Adipocyte (in vitro differentiated cells): ENCODE results near the gene ARIH2.

Experiments
- DNase-seq: peaks from one replicate; pipeline ENCODE4 v3.0.0-alpha.2; 2015; ENCODE audit warnings: low read depth
- H3K27me3 ChIP-seq: replicated peaks from 2 replicates; pipeline ENCODE4 v1.7.0; 2013; ENCODE audit warnings: mild to moderate bottlenecking, low read length, moderate library complexity; ENCODE audit not compliant: control insufficient read depth, insufficient read depth
- H3K36me3 ChIP-seq: 2 replicates; pipeline ENCODE4 v1.7.0; 2013; ENCODE audit warnings: low read length, mild to moderate bottlenecking, moderate library complexity; ENCODE audit not compliant: control insufficient read depth, insufficient read depth, severe bottlenecking
- H3K4me1 ChIP-seq: 2 replicates; pipeline ENCODE4 v1.7.0; 2013; ENCODE audit warnings: mild to moderate bottlenecking, low read length, moderate library complexity; ENCODE audit not compliant: control insufficient read depth, insufficient read depth
- H3K4me3 ChIP-seq: 2 replicates; pipeline ENCODE4 v1.7.0; 2013; ENCODE audit warnings: mild to moderate bottlenecking, low read length, moderate library complexity
- H3K9ac ChIP-seq: 2 replicates; pipeline ENCODE4 v1.7.0; 2013; ENCODE audit warnings: mild to moderate bottlenecking, low read length, moderate library complexity
- H3K9me3 ChIP-seq: 2 replicates; pipeline ENCODE4 v1.7.0; 2013; ENCODE audit warnings: mild to moderate bottlenecking, low read length, moderate library complexity; ENCODE audit not compliant: control insufficient read depth

ARIH2 gene

DNA sequence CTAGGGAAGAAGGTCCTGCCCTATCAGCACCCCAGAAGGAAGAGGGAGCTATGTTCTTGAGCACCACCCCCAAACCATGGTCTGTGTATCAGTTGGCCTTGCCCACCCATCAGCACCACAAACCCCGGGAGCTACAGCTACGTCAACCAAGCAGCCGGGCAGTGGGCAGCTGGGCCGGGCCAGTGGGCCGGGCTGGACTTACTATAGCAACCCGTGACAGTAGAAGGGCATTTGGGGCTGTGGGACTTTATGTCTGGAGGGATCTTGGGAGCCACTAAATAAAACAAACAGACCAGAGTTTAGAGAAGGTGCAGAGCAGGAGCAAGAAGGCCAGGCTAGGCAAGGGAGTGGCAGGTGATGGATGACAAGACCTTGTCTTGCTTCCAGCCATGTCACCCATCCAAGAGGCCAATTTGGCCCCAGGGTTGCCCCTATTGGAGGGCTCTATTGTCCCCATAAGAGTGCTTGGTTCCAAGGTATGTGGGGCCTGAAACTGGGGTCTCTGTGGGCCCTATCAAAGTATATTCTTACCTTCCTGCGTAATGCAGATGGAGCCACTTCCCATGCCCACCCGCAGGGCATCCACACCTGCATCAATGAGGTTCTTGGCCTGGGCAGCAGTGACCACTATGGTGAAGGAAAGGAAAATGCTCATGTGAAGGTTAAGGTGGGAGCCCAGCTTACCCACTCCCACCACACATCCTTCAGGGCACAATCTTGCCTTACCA, 107.3 kb downstream of the ARIH2 start:
- Histone ChIP-seq H3K36me3 (peaks cover 52% of the 10 kb centered on the region), H3K4me3 (no peak overlapping the region), H3K4me1 (peaks cover 39% of the 10 kb centered on the region), H3K9ac (peak overlapping the region; percentile 3), H3K27me3 (no peaks in the 10 kb centered on the region), H3K9me3 (no peaks in the 10 kb centered on the region)
- DNase-seq = no peak

DNA sequence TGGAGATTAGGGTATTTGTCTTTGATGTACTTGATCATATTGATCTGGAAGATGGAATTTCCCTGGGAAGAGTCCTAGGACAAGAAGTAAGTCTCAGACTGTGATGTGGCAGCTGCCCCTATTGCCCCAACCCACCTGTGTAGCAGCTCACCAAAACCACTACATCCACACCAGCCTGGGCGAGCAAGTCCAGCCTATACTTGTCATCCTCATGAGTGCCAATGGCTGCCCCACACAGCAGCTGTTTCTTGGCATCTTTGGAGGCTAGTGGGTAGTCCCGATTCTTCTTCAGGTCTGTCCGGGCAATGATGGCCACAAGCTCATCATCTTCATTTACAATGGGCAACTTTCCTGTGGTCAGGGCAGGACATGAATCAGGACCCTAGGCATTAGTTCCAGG, 107.9 kb downstream of the ARIH2 start:
- no peak for DNase-seq
- no peaks in the 10 kb centered on the region for H3K9me3 ChIP-seq
- H3K36me3 ChIP-seq = peaks cover 57% of the 10 kb centered on the region
- H3K4me3 ChIP-seq = no peak overlapping the region
- no peaks in the 10 kb centered on the region for H3K27me3 ChIP-seq
- no peak overlapping the region for H3K9ac ChIP-seq
- peaks cover 39% of the 10 kb centered on the region for H3K4me1 ChIP-seq

DNA sequence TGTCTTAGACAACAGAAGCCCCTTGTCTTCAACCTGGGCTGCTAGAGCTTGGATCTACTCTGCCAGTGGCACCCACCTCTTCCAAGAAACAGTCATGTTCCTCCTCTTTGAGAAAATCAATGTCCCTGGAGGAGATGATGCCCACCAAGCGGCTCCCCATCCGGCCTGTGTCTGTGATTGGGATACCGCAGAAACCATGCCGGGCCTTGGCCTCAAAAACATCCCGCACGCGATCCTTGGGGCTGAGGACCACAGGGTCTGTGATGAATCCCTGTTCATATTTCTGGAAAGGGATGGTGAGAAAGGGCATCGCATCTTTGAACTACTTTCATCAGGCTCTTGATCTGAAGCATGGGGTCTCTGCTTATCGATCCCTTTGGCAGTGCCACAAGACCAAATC, 109.0 kb downstream of the ARIH2 start:
- H3K9ac ChIP-seq = peak overlapping the region; percentile 93
- no peak for DNase-seq
- H3K9me3 ChIP-seq = no peaks in the 10 kb centered on the region
- peaks cover 68% of the 10 kb centered on the region for H3K36me3 ChIP-seq
- H3K4me1 ChIP-seq = peaks cover 41% of the 10 kb centered on the region
- no peaks in the 10 kb centered on the region for H3K27me3 ChIP-seq
- H3K4me3 ChIP-seq = peak overlapping the region; percentile 90

DNA sequence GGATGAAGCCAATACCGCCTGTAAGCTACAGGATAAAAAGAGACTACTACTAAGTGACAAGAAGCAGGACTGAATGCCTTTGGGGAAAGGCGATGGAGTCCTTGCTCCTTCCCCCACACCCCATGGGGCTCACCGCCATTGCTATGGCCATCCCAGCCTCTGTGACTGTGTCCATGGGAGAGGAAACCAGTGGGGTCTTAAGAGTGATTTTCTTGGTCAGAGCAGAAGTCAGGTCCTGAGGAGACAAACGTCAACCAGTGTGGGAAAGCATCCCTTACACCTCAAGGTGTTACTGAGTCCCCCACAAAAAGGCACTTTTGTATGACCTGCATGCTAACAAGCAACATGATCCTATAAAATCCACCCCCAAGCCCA, 109.6 kb downstream of the ARIH2 start:
- Histone ChIP-seq H3K9ac (peak overlapping the region; percentile 93), H3K4me3 (peak overlapping the region; percentile 90)
- DNase-seq = no peak

DNA sequence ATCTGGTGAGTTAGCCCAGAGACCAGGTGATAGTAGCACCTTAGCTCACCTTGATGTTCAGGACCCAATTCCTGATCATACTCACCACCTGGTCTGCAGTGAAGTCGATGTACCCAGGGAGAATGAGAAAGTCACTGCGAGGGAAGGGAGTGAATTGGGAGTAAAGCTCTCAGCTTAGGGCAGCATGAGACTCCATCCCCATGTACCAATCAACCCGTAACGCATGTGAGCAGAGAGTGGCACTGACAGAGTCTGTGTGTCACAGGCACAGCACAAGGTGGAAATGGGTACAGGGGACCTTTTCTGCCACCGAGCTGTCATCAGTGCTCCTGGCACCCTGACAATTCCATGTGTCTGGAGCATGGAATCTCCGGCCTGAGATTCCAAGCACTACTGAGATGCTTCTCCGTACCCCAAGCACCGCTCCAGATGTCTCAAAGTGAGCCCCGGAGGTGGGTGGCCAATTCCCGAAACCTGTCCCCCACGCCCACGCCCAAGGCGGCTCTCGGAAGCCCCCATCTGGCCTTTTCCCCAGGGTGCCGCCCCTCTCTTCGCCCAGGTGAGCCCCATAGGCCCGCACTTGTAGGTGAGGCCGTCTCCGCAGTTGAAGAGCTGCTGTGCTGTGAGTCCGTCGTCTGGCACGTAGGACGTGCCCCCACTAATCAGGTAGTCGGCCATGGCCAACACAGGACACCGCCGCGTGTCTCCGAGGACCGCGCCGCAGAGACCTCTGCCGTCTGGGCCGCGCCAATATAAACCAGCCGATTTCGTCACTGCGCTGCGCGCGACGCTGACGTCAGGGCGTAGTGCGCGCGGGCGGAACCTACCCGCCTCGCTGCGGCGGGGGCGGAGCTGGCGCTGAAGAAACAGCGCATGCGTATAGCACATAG, 110.3 kb downstream of the ARIH2 start, which contains the start of gene IMPDH2:
Gene IMPDH2 (minus strand): TSS at position 726 of the 890 bp plus-strand sequence. CDS start 48 bp downstream, at position 678.
- H3K27me3 ChIP-seq = no peaks in the 10 kb centered on the region
- no peaks in the 10 kb centered on the region for H3K9me3 ChIP-seq
- peak within 1 kb of the TSS; percentile 93 for H3K9ac ChIP-seq
- H3K4me1 ChIP-seq = peaks cover 40% of the 10 kb centered on the region
- DNase-seq = peak; percentile 98
- peaks cover 74% of the 10 kb centered on the region for H3K36me3 ChIP-seq
- peak within 1 kb of the TSS; percentile 90 for H3K4me3 ChIP-seq

More for the DNA sequence above, 109.6 kb downstream of the ARIH2 start:
- Histone ChIP-seq H3K27me3 (no peaks in the 10 kb centered on the region), H3K9me3 (no peaks in the 10 kb centered on the region), H3K4me1 (peaks cover 41% of the 10 kb centered on the region), H3K36me3 (peaks cover 75% of the 10 kb centered on the region)

DNA sequence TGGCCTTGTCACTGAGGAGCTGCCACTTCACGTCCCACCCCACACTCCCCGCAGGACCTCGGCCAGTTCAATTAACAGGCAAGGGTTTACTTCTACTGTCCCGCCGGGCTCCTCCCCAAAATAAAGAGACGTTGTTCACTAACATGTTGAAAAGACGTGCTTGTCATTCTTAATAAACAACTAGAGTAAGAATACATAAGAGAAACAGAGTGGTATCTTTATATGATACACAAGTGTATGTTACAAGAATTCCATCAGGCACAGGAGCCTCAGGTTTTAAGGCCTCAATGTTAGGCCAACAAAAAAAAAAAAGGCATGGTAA, 110.9 kb downstream of the ARIH2 start:
- H3K4me1 ChIP-seq = peaks cover 40% of the 10 kb centered on the region
- H3K4me3 ChIP-seq = peak overlapping the region; percentile 90
- no peaks in the 10 kb centered on the region for H3K27me3 ChIP-seq
- H3K9me3 ChIP-seq = no peaks in the 10 kb centered on the region
- H3K36me3 ChIP-seq = peaks cover 74% of the 10 kb centered on the region
- peak overlapping the region; percentile 93 for H3K9ac ChIP-seq
- DNase-seq = no peak

DNA sequence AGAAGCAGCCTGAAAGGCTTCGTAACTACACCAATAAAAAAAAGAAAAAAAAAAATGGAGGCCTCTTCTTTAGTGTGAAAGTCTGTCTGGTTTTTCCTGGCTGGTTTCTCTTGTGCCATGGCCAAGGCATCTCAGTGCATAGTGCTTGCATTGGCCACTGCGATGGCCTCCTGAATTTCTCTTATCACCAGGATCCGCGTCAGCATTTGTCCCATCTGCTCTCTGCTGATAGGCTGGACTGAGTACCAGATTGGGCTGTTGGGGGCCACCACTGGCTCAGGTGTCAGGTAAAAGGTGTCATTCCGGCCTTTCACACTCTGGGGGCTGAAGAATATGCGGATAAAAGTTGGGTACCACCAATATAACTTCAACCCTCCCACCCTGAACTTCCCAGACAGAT, 111.7 kb downstream of the ARIH2 start:
- no peaks in the 10 kb centered on the region for H3K27me3 ChIP-seq
- H3K9me3 ChIP-seq = no peaks in the 10 kb centered on the region
- no peak overlapping the region for H3K4me3 ChIP-seq
- peaks cover 74% of the 10 kb centered on the region for H3K36me3 ChIP-seq
- peak overlapping the region; percentile 93 for H3K9ac ChIP-seq
- peaks cover 39% of the 10 kb centered on the region for H3K4me1 ChIP-seq
- DNase-seq = no peak

DNA sequence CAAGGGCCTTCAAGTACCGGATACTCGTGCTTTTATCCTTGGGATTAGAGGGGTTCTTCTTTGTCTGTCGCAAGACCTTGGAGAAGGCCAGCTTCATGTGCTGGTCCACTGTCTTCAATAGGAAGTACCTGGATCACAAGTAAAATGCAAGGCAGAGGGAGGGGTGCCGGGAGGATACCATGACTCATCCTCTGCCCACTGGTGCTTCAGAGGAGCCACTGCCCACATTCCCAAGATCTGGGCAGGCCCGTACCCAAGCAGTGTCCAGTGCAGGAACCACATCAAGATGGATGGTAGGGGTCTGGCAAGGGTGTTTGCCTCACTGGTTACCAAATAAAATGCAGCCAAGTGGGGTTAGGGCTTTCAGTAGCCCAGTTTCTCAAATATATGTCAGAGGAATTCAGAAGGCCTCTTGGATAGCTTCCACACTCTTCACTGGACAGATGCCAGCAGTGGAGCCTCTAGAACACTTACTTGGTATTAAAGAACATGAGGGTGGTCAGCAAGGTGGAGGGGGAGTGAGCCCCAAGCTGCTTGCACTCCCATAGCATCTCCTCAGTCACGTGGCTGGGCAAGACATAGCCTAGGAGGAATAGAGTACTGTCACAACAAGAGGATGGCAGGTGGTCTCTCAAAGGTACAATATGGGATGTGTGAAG, 114.1 kb downstream of the ARIH2 start:
- no peak overlapping the region for H3K9ac ChIP-seq
- no peaks in the 10 kb centered on the region for H3K9me3 ChIP-seq
- peaks cover 27% of the 10 kb centered on the region for H3K4me1 ChIP-seq
- no peaks in the 10 kb centered on the region for H3K27me3 ChIP-seq
- H3K4me3 ChIP-seq = no peak overlapping the region
- no peak for DNase-seq
- H3K36me3 ChIP-seq = peaks cover 71% of the 10 kb centered on the region

DNA sequence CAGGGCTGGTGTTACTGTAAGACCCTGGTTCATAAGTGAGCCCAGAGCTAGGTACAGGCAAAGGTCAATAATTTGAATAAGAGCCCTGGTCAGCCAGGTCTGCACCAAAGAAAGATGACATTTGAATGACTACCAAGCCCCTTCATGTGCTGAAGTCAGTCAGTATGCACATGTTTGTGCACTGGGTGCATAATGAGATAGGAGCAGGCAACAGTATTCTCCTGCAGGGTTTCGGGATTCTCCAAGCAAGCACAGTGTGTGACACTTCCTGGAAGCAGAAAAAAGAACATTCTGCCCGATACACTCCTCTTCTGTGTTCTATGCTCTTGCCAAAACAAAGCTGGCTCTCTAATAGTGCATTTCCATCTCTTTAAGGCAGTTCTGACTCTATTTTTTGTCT, 116.0 kb downstream of the ARIH2 start:
- H3K9ac ChIP-seq = no peak overlapping the region
- H3K9me3 ChIP-seq = no peaks in the 10 kb centered on the region
- no peak overlapping the region for H3K4me3 ChIP-seq
- no peak for DNase-seq
- peaks cover 13% of the 10 kb centered on the region for H3K4me1 ChIP-seq
- no peaks in the 10 kb centered on the region for H3K27me3 ChIP-seq
- peaks cover 71% of the 10 kb centered on the region for H3K36me3 ChIP-seq

DNA sequence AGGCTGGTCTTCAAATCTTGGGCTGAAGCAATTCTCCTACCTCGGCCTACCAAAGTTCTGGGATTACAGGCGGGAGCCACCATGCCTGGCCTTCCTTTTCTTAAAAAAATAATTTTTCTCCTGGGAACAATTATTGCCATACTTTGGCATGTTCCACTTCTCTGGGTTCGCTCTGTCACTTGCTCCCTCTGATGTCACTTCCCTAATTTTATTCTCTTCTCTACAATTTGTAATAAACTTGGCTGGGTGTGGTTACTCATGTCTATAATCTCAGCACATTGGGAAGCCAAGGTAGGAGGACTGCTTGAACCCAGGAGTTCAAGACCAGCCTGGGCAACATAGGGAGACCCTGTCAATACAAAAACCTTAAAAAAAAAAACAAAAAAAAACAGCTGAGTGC, 116.6 kb downstream of the ARIH2 start:
- no peaks in the 10 kb centered on the region for H3K9me3 ChIP-seq
- H3K27me3 ChIP-seq = no peaks in the 10 kb centered on the region
- H3K36me3 ChIP-seq = peaks cover 71% of the 10 kb centered on the region
- no peak overlapping the region for H3K4me3 ChIP-seq
- DNase-seq = no peak
- peaks cover 12% of the 10 kb centered on the region for H3K4me1 ChIP-seq
- H3K9ac ChIP-seq = no peak overlapping the region
